HG03432 (cell line): ENCODE results near the gene LGR6.

ENCODE experiments used
- ATAC-seq: cut with Tn5 transposase; IDR thresholded peaks from one replicate; pipeline ENCODE4 v1.9.1; 2021; ENCODE audit warnings: mild to moderate bottlenecking, moderate library complexity; ENCODE audit not compliant: unreplicated experiment

The LGR6 gene

GRCh38 chr1:202361224-202361623, 167.6 kb downstream of the LGR6 start:
- no peak for ATAC-seq

- ATAC-seq, result no peak
Observed at GRCh38 chr1:202361701-202362100, 168.1 kb downstream of the LGR6 start.

GRCh38 chr1:202362212-202362611, 168.6 kb downstream of the LGR6 start:
- ATAC-seq, result no peak

GRCh38 chr1:202365092-202365815, 171.7 kb downstream of the LGR6 start:
- ATAC-seq, result no peak

DNA sequence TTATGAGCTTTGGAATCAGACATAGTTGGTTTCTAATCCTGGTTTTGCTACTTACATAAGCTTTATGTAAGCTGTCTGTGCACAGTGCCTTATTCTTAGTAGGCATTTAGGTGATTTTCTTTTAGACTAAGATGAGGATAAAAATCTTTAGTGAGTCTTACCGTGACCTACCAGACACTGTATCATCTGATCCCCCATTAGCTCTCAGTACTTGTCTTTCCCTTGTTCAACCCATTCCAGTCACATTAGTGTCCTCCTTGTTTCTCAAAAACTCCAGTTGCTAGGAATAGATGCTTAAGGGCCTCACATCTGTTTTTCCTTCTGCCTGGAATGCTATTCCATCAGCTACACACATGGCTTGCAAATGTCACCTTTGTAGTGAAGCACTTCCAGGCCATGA, 173.7 kb downstream of the LGR6 start:
- ATAC-seq, result no peak
